AG09319 (cell line): ENCODE results near the gene C9orf72.
"Not testable (repeated sequence)": the region's sequence is repeated elsewhere in the genome, so short reads cannot be mapped to it uniquely, and the experiment has no call there.

ENCODE experiments used
- DNase-seq: peaks from one replicate; pipeline ENCODE4 v3.0.0-alpha.2; 2010; ENCODE audit warnings: low read depth; ENCODE audit errors: extremely low read depth
- CTCF ChIP-seq: IDR thresholded peaks from 2 replicates; pipeline ENCODE4 v1.5.1; 2011; ENCODE audit warnings: low read depth, mild to moderate bottlenecking, inconsistent platforms, low read length, moderate library complexity

The C9orf72 gene

GRCh38 chr9:27503623-27504022, 69.7 kb downstream of the C9orf72 start:
- TF ChIP-seq CTCF = no peak
- no peak for DNase-seq

GRCh38 chr9:27500902-27501301, 72.4 kb downstream of the C9orf72 start:
- not testable (repeated sequence) for DNase-seq

GRCh38 chr9:27499451-27499850, 73.8 kb downstream of the C9orf72 start:
- no peak for TF ChIP-seq CTCF
- no peak for DNase-seq

- TF ChIP-seq CTCF = no peak
- no peak for DNase-seq
Observed at GRCh38 chr9:27497883-27498417, 75.3 kb downstream of the C9orf72 start.
